HG02970 (cell line): Measurements from ENCODE around the gene UCN3.
"Not testable (repeated sequence)": the region's sequence is repeated elsewhere in the genome, so short reads cannot be mapped to it uniquely, and the experiment has no call there.

Experiments used
- ATAC-seq: cut with Tn5 transposase; IDR thresholded peaks from one replicate; pipeline ENCODE4 v1.9.1; 2021; ENCODE audit warnings: mild to moderate bottlenecking, moderate library complexity, moderate number of reproducible peaks; ENCODE audit not compliant: unreplicated experiment, low FRiP score

UCN3 gene

DNA sequence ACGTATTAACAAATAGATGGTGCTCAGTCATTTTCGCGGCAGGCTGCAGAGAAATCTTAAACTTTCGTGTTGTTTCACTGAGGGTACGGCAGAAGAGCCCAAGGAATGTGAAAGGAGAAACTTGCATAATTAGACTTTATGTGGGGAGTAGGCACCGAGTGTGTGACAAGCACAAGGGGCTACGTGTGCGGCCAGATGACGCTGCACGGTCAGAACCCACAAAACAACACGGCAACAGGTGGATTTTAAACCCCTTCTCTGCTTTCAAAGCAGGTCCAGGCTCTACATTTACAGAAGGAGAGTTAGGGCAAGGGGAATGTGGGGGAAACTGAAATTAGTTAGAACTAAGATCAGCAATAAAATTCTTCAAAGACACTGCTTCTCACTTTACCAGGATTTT is 392 bp upstream of the UCN3 start:
- ATAC-seq = no peak

DNA sequence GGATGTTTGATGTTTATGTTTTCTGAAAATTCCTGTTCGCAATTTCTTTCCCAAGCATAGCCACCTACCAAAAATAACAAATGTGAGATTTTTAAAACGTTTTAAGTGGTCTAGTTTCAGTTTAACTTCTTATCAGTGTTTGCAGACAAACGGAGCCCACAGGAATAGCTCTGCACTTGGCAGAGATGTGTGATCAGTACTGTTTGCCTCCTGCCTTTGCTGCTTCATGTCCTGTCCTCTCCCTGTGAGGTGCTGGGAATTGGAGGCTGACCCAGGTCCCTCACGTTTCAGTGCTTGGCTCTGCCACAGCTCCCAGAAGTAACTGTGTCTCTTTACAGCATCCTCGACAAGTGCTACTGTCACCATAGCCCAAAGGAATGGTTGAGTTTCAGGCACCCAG is 1.2 kb downstream of the UCN3 start:
- ATAC-seq = no peak

DNA sequence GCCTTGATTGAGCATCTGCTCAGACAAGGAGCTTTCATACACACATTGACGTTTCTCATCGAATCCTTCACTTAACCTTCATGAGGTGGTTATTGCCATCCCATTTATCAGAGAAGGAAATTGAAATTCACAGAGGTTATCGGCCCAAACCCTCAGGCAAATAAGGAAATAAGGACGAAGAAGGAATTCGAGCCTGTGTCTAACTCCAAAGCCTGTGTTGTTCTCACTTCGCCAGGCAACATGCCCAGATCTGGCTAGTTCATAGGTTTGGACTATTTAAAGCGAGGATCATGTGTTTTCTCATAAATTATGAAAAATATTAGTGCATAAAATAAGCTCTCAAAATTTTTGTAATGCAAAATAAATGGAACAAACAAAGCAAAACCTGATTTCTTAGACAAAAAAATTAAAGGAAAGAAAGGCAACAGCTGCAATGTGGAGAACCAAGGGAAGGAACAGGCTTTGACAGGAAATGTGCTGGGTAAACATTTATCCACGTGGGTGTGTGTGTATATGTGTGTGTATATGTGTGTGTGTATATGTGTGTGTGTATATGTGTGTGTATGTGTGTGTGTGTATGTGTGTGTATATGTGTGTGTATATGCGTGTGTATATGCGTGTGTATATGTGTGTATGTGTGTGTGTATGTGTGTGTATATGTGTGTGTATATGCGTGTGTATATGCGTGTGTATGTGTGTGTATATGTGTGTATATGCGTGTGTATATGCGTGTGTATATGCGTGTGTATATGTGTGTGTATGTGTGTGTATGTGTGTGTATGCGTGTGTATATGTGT is 4.8 kb downstream of the UCN3 start:
- ATAC-seq = no peak

DNA sequence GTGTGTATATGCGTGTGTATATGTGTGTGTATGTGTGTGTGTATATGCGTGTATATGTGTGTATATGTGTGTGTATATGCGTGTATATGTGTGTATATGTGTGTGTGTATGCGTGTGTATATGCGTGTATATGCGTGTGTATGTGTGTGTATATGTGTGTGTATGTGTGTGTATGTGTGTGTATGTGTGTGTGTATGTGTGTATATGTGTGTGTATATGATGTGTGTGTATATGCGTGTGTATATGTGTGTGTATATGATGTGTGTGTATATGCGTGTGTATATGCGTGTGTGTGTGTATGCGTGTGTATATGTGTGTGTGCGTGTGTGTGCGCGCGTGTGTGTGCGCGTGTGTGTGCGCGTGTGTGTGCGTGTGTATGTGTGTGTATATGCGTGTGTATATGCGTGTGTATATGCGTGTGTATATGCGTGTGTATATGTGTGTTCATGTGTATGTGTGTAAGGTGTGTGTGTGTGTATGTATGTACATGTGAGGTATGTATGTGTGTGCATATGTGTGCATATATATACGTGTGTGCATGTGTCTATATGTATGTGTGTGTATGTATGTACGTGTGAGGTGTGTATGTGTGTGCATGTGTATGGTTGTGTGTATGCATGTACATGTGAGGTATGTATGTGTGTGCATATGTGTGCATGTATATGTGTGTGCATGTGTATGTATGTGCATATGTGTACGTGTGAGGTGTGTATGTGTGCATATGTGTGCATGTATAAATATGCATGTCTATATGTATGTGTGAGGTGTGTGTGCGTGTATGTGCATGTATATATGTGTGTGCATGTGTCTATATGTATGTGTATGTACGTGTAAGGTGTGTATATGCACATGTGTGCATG is 6.0 kb downstream of the UCN3 start:
- no peak for ATAC-seq

DNA sequence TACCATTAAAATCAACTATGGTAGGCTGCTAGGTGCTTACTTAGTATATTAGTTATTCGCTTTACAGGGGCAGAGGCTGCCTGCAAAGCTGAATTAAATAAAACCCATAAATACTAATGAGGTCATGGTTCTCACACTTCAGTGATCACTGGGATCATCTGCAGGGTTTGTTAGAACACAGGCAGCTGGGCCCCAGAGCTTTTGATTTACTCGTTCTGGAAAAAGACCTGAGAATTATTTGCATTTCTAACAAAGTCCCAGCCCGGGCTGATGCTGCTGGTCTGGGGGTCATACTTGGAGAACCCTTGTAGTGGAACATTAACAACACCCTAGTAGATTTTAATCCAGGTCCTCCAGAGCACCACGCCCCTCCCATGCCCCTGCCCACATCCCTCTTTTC is 8.5 kb downstream of the UCN3 start:
- no peak for ATAC-seq

DNA sequence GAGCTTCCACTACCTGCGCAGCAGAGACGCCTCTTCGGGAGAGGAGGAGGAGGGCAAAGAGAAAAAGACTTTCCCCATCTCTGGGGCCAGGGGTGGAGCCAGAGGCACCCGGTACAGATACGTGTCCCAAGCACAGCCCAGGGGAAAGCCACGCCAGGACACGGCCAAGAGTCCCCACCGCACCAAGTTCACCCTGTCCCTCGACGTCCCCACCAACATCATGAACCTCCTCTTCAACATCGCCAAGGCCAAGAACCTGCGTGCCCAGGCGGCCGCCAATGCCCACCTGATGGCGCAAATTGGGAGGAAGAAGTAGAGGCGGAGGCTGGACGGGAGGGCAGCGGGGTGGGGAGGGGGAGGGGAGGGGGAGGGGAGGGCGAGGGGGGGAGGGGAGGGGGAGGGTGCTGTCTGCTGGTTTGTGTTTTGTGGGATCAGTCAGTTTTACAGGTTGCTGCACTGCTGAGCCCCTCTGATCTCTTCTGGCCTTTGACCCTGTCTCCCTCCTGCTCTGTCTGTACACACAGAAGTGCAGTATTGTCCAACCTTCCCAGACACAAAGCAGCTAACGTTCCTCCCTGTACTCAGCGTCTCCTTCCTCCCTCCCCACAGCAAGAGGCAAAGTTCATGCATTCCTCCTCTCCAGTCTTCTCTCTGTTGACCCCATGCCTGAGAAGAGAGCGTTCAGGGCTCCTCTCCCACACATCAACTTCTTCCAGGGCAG is 9.3 kb downstream of the UCN3 start:
- no peak for ATAC-seq

DNA sequence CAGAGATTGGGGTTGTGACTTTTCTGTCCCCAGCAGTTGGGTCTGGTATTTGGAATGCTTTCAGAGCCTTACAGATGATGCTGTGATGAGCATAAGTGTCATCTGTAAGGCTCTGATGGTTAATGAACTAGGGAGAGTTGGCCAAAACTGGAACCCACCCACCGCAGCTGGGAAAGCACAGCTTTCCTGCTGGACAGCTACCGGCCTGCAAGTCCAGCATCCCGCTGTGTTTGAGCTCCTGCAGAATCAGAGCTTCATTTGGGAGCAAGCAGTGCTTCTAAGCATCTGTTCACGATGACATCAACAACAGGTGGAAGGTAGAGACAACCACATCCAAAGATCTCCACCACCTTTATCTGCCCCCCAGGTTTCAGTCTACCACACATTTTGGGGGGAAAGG is 11.7 kb downstream of the UCN3 start:
- no peak for ATAC-seq

DNA sequence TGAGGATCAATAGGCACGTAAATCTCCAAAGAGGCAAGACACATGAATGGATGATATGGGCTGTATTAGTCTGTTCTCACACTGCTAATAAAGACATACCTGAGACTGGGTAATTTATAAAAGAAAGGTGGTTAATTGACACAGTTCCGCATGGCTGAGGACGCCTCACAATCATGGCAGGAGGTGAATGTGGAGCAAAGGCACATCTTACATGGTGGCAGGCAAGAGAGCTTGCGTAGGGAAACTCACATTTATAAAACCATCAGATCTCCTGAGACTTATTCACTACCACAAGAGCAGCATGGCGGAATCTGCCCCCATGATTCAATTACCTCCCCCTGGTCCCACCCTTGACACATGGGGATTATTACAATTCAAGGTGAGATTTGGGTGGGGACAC is 14.4 kb downstream of the UCN3 start:
- not testable (repeated sequence) for ATAC-seq

DNA sequence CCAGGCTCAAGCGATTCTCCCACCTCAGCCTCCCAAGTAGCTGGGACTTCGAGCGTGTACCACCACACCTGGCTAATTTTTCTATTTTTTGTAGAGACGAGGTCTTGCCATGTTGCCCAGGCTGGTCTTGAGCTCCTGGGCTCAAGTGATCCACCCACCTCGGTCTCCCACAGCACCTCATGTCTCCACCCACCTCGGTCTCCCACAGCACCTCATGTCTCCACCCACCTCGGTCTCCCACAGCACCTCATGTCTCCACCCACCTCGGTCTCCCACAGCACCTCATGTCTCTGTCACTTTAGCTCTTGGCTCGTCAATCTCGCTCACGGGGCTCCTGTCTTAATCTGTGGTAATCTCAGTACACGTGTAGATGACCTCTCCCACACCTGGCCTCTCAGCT is 15.6 kb downstream of the UCN3 start:
- not testable (repeated sequence) for ATAC-seq

DNA sequence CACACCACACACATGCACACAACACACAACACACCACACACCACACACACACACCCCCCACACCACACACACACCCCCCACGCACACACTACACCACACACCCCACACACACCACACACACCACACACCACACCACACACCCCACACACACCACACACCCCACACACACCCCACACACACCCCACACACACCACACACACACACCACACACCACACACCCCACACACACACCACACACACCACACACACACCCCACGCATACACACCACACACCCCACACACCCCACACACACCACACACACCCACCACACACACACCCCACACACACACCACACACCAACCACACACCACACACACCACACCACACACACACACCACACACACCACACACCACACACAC is 16.4 kb downstream of the UCN3 start:
- no peak for ATAC-seq

DNA sequence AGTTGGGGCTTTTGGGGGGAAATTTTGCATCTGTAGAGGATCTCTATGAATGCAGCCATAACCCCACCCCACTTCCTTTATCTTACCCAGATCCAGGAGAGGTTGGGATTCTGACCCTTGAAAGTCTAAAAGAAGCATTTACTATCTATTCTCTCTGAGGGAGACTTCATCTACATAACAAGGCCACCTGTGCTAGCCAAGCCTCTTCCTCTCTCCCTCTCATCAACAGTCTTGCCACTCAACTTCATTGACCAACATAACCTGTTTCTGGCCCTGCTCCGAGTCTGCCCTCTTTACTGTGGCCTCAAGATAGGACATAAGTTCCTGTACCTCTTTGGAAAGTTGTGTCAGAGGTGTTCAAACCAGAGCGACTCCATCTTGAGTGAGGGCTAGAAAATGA is 20.5 kb downstream of the UCN3 start:
- no peak for ATAC-seq

DNA sequence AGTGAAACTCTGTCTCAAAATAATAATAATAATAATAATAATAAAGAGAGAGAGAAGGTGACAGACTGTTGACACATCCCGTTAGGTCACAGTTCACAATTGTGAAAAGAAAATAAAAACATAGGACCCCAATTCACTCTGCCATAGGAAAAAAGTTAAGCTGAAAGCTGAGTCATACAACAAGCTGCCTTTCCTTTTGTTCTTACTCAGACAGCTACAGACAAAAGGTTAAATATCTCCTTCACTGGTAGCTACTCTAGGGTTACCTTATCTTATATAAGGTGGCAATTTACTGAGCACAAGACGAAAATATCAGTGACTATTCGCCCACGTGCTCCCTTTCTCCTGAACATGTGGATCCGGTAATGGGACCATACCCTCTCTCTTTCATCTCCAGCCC is 22.4 kb downstream of the UCN3 start:
- ATAC-seq = no peak

DNA sequence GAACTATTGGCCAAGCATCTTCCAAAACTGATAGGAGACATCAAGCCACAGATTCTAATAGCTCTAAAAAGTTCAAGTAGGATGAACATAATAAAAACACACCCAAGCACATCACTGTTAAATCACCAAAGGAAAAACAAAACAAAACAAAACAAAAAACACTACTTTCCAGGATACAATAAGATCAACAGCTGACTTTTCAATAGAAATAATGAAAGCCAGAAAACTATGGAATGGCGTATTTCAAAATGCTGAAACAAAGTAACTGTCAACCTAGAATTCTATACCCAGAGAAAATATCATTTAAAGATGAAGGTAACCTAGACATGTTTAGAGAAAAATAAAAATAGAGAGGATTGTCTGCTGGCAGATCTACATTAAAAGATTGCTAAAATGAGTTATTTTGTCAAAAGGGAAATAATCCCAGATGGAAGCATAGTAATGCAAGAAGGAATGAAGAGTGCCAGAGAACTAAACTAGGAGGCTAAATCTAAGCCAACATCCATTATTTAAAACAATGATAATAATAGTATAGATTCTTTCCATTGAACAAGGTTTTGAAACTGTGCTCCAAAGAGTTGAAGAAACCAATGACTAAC is 25.9 kb downstream of the UCN3 start:
- ATAC-seq = no peak

DNA sequence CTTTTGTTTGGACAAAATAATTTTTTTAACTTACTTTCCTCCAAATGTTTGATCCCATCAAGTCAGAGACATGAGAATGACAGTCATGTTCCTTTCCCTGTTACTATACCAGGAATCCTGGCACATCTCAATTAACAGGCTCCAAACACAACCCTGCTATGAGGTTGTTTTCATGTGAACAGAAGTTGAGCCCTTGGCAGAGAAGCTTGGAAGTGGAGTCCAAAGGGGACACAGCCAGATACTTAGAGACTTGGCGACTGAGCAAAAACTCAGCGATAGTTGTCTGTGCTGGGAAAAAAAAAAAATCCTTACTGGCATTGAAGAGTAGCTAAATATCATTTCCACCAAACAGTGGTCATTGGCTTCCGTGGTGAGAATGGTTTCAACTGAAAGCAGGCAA is 27.0 kb downstream of the UCN3 start:
- ATAC-seq = no peak

DNA sequence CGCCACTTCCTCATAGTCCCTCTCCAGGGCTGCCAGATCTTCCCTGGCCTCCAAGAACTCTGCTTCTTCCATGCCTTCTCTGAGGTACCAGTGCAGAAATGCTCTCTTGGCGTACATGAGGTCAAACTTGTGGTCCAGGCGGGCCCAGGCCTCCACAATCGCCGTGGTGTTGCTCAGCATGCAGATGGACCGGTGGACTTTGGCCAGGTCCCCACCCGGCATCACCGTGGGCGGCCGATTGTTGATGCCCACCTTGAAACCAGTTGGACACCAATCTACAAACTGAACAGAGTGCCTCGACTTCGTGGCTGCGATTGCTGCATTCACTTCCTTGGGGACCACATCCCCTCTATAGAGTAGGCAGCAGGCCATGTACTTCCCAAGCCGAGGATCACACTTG is 28.8 kb downstream of the UCN3 start:
- ATAC-seq = no peak

DNA sequence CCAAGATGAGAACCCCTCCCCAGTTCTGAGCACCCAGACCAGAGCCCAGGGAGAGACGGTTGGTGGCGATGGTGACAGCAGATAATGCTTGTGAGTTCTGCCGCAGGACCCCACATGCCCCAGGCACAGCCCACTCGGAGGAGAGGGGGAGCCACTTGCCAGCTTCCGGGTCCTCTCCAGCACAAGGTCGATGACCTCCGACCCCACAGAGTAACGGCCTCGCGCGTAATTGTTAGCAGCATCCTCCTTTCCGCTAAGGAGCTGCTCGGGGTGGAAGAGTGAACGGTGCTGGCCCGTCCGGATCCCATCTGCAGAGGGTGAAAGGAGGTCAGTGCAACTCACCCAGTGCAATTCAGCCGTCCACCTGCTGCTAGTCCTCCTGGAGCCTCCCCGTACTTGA is 30.4 kb downstream of the UCN3 start:
- no peak for ATAC-seq

DNA sequence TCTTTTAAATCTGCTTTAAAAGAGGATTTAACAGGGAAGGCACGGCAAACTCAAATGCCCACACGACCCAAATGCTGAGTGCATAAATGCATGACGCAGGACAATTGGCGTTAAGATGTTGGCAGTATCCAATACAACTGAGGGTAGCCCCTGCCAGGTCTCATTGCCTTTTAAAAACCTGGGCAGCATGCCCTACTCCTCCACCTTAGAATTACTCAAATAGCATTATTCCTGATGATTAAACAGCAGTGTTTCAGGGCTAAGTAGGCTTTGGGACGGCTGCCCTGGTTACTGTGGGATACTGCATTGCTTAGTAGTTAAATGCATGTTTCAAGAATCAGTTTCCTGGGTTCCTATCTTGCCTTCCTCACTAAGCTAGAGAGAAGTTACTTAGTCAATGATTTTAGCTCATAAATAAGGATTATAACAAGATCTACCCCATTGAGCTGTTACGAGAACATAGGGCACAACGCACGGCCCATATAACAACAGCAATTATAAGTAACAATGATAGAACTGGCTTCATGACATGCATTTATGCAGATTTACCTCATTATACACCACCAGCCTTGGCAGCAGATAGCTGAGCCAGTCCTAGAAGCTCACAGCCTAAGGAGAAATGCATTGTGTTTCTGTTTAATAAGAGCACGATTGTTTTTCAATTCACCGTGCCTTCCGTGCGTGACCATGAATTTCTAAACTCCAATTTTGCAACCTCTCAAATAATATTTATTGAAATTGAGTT is 32.0 kb downstream of the UCN3 start:
- no peak for ATAC-seq

DNA sequence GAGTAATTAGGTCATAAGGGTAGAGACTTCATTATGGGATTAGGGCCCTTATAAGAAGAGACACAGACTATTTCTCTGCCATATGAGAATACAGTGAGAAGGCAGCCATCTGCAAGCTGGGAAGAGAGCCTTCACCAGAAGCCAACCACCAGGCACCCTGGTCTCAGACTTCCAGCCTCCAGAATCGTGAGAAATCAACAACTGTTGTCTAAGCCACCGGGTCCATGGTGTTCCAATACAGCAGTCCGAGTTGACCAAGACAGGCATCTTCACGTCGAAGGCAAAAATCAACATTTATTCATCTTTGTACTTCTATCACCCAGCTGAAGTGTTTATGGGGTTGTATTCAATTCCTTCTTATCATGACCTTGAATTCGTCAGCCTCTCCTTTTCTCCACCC is 34.6 kb downstream of the UCN3 start:
- ATAC-seq = no peak

DNA sequence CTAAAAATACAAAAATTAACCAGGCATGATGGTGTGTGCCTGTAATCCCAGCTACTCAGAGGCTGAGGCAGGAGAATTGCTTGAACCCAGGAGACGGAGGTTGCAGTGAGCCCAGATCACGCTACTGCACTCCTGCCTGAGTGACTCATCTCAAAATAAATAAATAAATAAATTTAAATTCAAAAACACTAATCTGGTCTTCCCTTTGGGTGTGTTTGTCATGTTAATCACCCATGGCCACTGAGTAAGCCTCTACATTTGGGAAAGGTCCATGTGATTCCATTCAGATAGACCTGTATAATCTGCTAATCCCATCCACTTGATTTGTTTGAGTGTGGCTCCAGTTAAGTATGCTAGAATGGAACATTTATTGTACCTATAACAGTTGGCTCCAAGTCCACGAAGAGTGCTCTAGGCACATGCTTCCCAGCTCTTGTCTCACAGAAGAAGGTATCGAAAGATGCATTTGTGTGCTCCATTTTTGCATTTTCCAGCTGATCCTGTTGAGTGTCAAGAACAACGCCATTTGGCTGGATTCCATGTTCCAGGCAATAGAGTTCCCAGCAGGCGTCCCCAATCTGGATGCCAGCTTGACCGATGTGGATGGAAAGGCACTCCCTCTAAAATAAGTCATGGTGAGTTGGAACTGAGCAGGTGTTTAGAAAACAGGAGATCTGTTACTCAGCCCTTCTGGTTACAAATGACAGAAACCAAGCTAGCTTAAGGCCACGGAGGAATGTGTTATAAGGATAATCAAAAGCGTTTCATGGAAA is 35.9 kb downstream of the UCN3 start:
- ATAC-seq = no peak
